Stimulated activated CD8-positive, alpha-beta memory T cell treated with anti-CD3 and anti-CD28 coated beads, Interleukin-4, amount 100 ng/mL, for 1 hour (primary cell): ENCODE data around the gene SPNS2.

ENCODE experiments used
- DNase-seq, 2 donors: peaks; one replicate each; pipeline ENCODE4 v3.0.0-alpha.2; 2020; ENCODE audit warnings: low read depth in 2 of 2, low spot score in 1 of 2

SPNS2 gene

GRCh38 chr17:4498461-4499397 lies at the start of gene SPNS2:
Gene SPNS2 (plus strand): TSS chr17:4498881. CDS start chr17:4499048, 167 bp downstream.
- DNase-seq: peak in 1 of 2 donors; percentile 18

- DNase-seq: no peak
Observed at GRCh38 chr17:4449736-4450135, 48.9 kb upstream of the SPNS2 start.

- no peak for DNase-seq
Observed at GRCh38 chr17:4450710-4451316, 47.9 kb upstream of the SPNS2 start.

- DNase-seq: no peak
Observed at GRCh38 chr17:4453812-4454591, 44.7 kb upstream of the SPNS2 start.

GRCh38 chr17:4460661-4461060 lies 38.0 kb upstream of the SPNS2 start:
- no peak for DNase-seq

GRCh38 chr17:4463818-4464476 lies 34.7 kb upstream of the SPNS2 start:
- no peak for DNase-seq

- DNase-seq: no peak
Observed at GRCh38 chr17:4465786-4466185, 32.9 kb upstream of the SPNS2 start.

- DNase-seq: no peak
Observed at GRCh38 chr17:4467287-4467686, 31.4 kb upstream of the SPNS2 start.

GRCh38 chr17:4469552-4469951 lies 29.1 kb upstream of the SPNS2 start:
- DNase-seq: no peak

- no peak for DNase-seq
Observed at GRCh38 chr17:4472286-4472685, 26.4 kb upstream of the SPNS2 start.

- DNase-seq: no peak
Observed at GRCh38 chr17:4474093-4474492, 24.6 kb upstream of the SPNS2 start.

- no peak for DNase-seq
Observed at GRCh38 chr17:4475001-4475400, 23.7 kb upstream of the SPNS2 start.

GRCh38 chr17:4475463-4475862 lies 23.2 kb upstream of the SPNS2 start:
- DNase-seq: no peak

- no peak for DNase-seq
Observed at GRCh38 chr17:4476017-4476416, 22.7 kb upstream of the SPNS2 start.

- DNase-seq: no peak
Observed at GRCh38 chr17:4476511-4477070, 22.1 kb upstream of the SPNS2 start.

- no peak for DNase-seq
Observed at GRCh38 chr17:4477255-4477791, 21.4 kb upstream of the SPNS2 start.

GRCh38 chr17:4478318-4478830 lies 20.3 kb upstream of the SPNS2 start:
- DNase-seq: no peak

- no peak for DNase-seq
Observed at GRCh38 chr17:4479340-4479981, 19.2 kb upstream of the SPNS2 start.

- DNase-seq: no peak
Observed at GRCh38 chr17:4479982-4480751, 18.5 kb upstream of the SPNS2 start.
